ENCODE results near the gene ROBO1.

- TF ChIP-seq POLR2A (IDR thresholded peaks at IDR 0.05; ENCODE audit: low read length), result no peak
- no peak for TF ChIP-seq GATA1 (IDR thresholded peaks at IDR 0.05; ENCODE audit: low read depth, low read length)
Measured at GRCh38 chr3:79310016-79310415, 457.8 kb downstream of the ROBO1 start.
